Parathyroid adenoma (tissue), 2 donors: ENCODE measurements around the gene WSB1.

ENCODE experiments used
- H2AFZ ChIP-seq: fragments of 300-600 bp; sonication (generic); one replicate; pipeline ENCODE4 v1.7.0; 2017; ENCODE audit warnings: antibody characterized with exemption, mild to moderate bottlenecking
- H3K27ac ChIP-seq: fragments of 300-600 bp; sonication (generic); one replicate; pipeline ENCODE4 v1.7.0; 2017
- H3K27me3 ChIP-seq: fragments of 300-600 bp; sonication (generic); one replicate; pipeline ENCODE4 v1.7.0; 2017; ENCODE audit warnings: low read length; ENCODE audit not compliant: control insufficient read depth, insufficient read depth
- H3K36me3 ChIP-seq: fragments of 300-600 bp; sonication (generic); one replicate; pipeline ENCODE4 v1.7.0; 2017; ENCODE audit warnings: low read length; ENCODE audit not compliant: control insufficient read depth, insufficient read depth
- H3K4me1 ChIP-seq: fragments of 300-600 bp; sonication (generic); one replicate; pipeline ENCODE4 v1.7.0; 2017; ENCODE audit warnings: control low read depth
- H3K4me2 ChIP-seq: fragments of 300-600 bp; sonication (generic); one replicate; pipeline ENCODE4 v1.7.0; 2017; ENCODE audit warnings: low read length
- H3K4me3 ChIP-seq: fragments of 300-600 bp; sonication (generic); one replicate; pipeline ENCODE4 v1.7.0; 2017; ENCODE audit warnings: low read depth, low read length
- H3K79me2 ChIP-seq: fragments of 300-600 bp; sonication (generic); one replicate; pipeline ENCODE4 v1.7.0; 2017; ENCODE audit warnings: control low read depth
- H3K9ac ChIP-seq: fragments of 300-600 bp; sonication (generic); one replicate; pipeline ENCODE4 v1.7.0; 2017; ENCODE audit warnings: mild to moderate bottlenecking
- H3K9me3 ChIP-seq: fragments of 300-600 bp; sonication (generic); one replicate; pipeline ENCODE4 v1.7.0; 2017; ENCODE audit warnings: low read length; ENCODE audit not compliant: control insufficient read depth
- CTCF ChIP-seq: fragments of 300-600 bp; sonication (generic); IDR thresholded peaks from one replicate; pipeline ENCODE4 v1.7.0; 2017; ENCODE audit warnings: antibody characterized with exemption, mild to moderate bottlenecking
- donor health status: primary hyperparathyroidism.

WSB1 gene

GRCh38 chr17:27345141-27345904, 51.4 kb downstream of the WSB1 start:
- no peak for TF ChIP-seq CTCF
- H2AFZ ChIP-seq, result peak overlapping the region; percentile 80
- H3K27ac ChIP-seq, result peak overlapping the region; percentile 91

GRCh38 chr17:27346228-27346899, 52.5 kb downstream of the WSB1 start:
- no peak overlapping the region for H3K9ac ChIP-seq
- no peak overlapping the region for H3K4me3 ChIP-seq
- no peaks in the 10 kb centered on the region for H3K36me3 ChIP-seq
- no peaks in the 10 kb centered on the region for H3K79me2 ChIP-seq
- no peak for TF ChIP-seq CTCF
- H3K4me1 ChIP-seq, result peaks cover 21% of the 10 kb centered on the region
- no peaks in the 10 kb centered on the region for H3K9me3 ChIP-seq
- no peak overlapping the region for H2AFZ ChIP-seq
- H3K27me3 ChIP-seq, result no peaks in the 10 kb centered on the region
- no peak overlapping the region for H3K4me2 ChIP-seq
- peak overlapping the region; percentile 91 for H3K27ac ChIP-seq

More at GRCh38 chr17:27345141-27345904, 51.4 kb downstream of the WSB1 start:
- H3K9me3 ChIP-seq, result no peaks in the 10 kb centered on the region
- H3K27me3 ChIP-seq, result no peaks in the 10 kb centered on the region
- H3K36me3 ChIP-seq, result no peaks in the 10 kb centered on the region
- H3K9ac ChIP-seq, result no peak overlapping the region
- H3K4me2 ChIP-seq, result no peak overlapping the region
- peaks cover 26% of the 10 kb centered on the region for H3K4me1 ChIP-seq
- no peak overlapping the region for H3K4me3 ChIP-seq
- H3K79me2 ChIP-seq, result no peaks in the 10 kb centered on the region

GRCh38 chr17:27348196-27348595, 54.3 kb downstream of the WSB1 start:
- Histone ChIP-seq H3K27me3 (no peaks in the 10 kb centered on the region), H2AFZ (no peak overlapping the region), H3K9ac (no peak overlapping the region), H3K4me1 (peaks cover 15% of the 10 kb centered on the region), H3K79me2 (no peaks in the 10 kb centered on the region), H3K36me3 (no peaks in the 10 kb centered on the region), H3K27ac (peak overlapping the region; percentile 63), H3K4me2 (no peak overlapping the region), H3K9me3 (no peaks in the 10 kb centered on the region), H3K4me3 (no peak overlapping the region)
- no peak for TF ChIP-seq CTCF

GRCh38 chr17:27349540-27350021, 55.7 kb downstream of the WSB1 start:
- Histone ChIP-seq H3K36me3 (no peaks in the 10 kb centered on the region), H3K27ac (peak overlapping the region; percentile 50), H3K27me3 (no peaks in the 10 kb centered on the region), H3K4me1 (peaks cover 10% of the 10 kb centered on the region), H3K4me2 (no peak overlapping the region), H3K9ac (no peak overlapping the region), H2AFZ (peak overlapping the region; percentile 92), H3K9me3 (no peaks in the 10 kb centered on the region), H3K79me2 (no peaks in the 10 kb centered on the region), H3K4me3 (no peak overlapping the region)
- no peak for TF ChIP-seq CTCF
